Measurements from ENCODE around the gene INTS1. TPM values are rescaled to one million over a fixed set of nuclear protein-coding genes. Genes with fewer than 3 reads are reported as not detected.
A peak's percentile ranks its signal among the peaks of the same experiment; 100 is the strongest.

Gene INTS1
- total RNA-seq, 1 donor from 2014 or later, result 163 TPM

DNA sequence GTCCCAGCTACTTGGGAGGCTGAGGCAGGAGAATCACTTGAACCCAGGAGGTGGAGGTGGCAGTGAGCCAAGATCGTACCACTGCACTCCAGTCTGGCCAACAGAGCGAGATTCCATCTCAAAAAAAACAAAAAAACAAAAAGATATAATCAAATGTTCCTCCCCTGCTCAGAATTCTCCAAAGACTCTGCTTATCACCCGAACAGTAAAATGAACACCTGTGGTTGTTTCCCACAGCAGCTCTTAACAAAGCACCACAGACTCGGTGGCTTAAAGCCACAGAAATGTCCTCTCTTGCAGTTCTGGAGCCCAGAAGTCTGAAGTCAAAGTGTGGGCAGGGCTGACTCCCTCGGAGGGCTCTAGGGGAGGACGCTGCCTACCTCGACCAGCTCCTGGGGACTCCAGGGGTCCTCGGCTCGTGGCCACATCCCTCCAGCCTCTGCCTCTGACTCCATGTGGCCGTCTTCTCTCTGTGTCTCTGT is 4.1 kb upstream of the INTS1 start:
- H3K36me3 Mint-ChIP-seq, result no peaks in the 10 kb centered on the region

GRCh38 chr7:1505731-1506550 is 1.8 kb upstream of the INTS1 start:
- H3K27ac Mint-ChIP-seq, result no peak overlapping the region

More for the DNA sequence above, 4.1 kb upstream of the INTS1 start:
- no peak overlapping the region for H3K4me3 Mint-ChIP-seq
- no peak for DNase-seq (ENCODE audit: low spot score in 2 of 2, unreplicated experiment in 2 of 2)
- peaks cover 9% of the 10 kb centered on the region for H3K4me1 Mint-ChIP-seq
- TF ChIP-seq, protein P1, sequence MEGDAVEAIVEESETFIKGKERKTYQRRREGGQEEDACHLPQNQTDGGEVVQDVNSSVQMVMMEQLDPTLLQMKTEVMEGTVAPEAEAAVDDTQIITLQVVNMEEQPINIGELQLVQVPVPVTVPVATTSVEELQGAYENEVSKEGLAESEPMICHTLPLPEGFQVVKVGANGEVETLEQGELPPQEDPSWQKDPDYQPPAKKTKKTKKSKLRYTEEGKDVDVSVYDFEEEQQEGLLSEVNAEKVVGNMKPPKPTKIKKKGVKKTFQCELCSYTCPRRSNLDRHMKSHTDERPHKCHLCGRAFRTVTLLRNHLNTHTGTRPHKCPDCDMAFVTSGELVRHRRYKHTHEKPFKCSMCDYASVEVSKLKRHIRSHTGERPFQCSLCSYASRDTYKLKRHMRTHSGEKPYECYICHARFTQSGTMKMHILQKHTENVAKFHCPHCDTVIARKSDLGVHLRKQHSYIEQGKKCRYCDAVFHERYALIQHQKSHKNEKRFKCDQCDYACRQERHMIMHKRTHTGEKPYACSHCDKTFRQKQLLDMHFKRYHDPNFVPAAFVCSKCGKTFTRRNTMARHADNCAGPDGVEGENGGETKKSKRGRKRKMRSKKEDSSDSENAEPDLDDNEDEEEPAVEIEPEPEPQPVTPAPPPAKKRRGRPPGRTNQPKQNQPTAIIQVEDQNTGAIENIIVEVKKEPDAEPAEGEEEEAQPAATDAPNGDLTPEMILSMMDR (IDR thresholded peaks at IDR 0.05; ENCODE audit: unreplicated experiment), result no peak
- H3K27me3 Mint-ChIP-seq (ENCODE audit: low read depth), result no peaks in the 10 kb centered on the region
- no peaks in the 10 kb centered on the region for H3K9me3 Mint-ChIP-seq
- H3K27ac Mint-ChIP-seq, result no peak overlapping the region

GRCh38 chr7:1503390-1503789 is 799 bp downstream of the INTS1 start:
- Mint-ChIP-seq H3K27me3 (ENCODE audit: low read depth) (no peaks in the 10 kb centered on the region), H3K4me3 (peak overlapping the region; percentile 87), H3K4me1 (peaks cover 25% of the 10 kb centered on the region), H3K9me3 (no peaks in the 10 kb centered on the region), H3K36me3 (peaks cover 14% of the 10 kb centered on the region), H3K27ac (peak overlapping the region; percentile 56)
- DNase-seq (ENCODE audit: low spot score in 2 of 2, unreplicated experiment in 2 of 2), result no peak
- TF ChIP-seq, protein P1 (IDR thresholded peaks at IDR 0.05; ENCODE audit: unreplicated experiment), result no peak

More at GRCh38 chr7:1505731-1506550, 1.8 kb upstream of the INTS1 start:
- H3K4me1 Mint-ChIP-seq, result peaks cover 25% of the 10 kb centered on the region
- H3K36me3 Mint-ChIP-seq, result peaks cover 10% of the 10 kb centered on the region
- no peaks in the 10 kb centered on the region for H3K9me3 Mint-ChIP-seq
- TF ChIP-seq, protein P1 (IDR thresholded peaks at IDR 0.05; ENCODE audit: unreplicated experiment), result no peak
- no peaks in the 10 kb centered on the region for H3K27me3 Mint-ChIP-seq (ENCODE audit: low read depth)
- H3K4me3 Mint-ChIP-seq, result peak overlapping the region; percentile 87
- DNase-seq (ENCODE audit: low spot score in 2 of 2, unreplicated experiment in 2 of 2), result no peak

DNA sequence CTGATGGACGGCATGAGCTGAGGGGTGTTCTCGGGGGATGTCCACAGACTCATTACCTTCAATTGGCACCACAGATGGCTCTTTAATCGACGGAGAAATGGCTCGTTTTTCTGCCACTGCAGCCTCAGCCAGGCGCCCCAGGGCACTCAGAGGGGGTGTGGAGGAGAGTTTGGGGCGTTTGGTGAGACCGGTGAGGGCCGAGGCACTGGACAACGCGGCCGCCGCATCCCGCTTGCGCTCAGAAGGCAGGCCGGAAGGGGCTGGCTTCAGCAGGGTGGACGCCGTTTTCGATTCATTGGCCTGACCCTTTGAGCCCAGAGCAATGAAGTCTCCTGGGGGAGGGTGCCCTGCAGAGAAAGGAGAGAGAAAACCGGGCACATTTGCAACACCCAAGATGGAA is 1.3 kb downstream of the INTS1 start:
- peaks cover 25% of the 10 kb centered on the region for H3K4me1 Mint-ChIP-seq
- no peak for DNase-seq (ENCODE audit: low spot score in 2 of 2, unreplicated experiment in 2 of 2)
- TF ChIP-seq, protein P1 (IDR thresholded peaks at IDR 0.05; ENCODE audit: unreplicated experiment), result no peak
- peak overlapping the region; percentile 78 for H3K27ac Mint-ChIP-seq
- H3K4me3 Mint-ChIP-seq, result peak overlapping the region; percentile 87
- no peaks in the 10 kb centered on the region for H3K9me3 Mint-ChIP-seq
- H3K36me3 Mint-ChIP-seq, result peaks cover 14% of the 10 kb centered on the region
- no peaks in the 10 kb centered on the region for H3K27me3 Mint-ChIP-seq (ENCODE audit: low read depth)

GRCh38 chr7:1501487-1502270 is 2.5 kb downstream of the INTS1 start:
- Mint-ChIP-seq H3K4me1 (peaks cover 21% of the 10 kb centered on the region), H3K9me3 (no peaks in the 10 kb centered on the region), H3K27ac (no peak overlapping the region), H3K4me3 (peak overlapping the region; percentile 87), H3K27me3 (ENCODE audit: low read depth) (no peaks in the 10 kb centered on the region), H3K36me3 (peaks cover 20% of the 10 kb centered on the region)
- TF ChIP-seq, protein P1 (IDR thresholded peaks at IDR 0.05; ENCODE audit: unreplicated experiment), result no peak
- DNase-seq (ENCODE audit: low spot score in 2 of 2, unreplicated experiment in 2 of 2), result no peak
